ENCODE results near the gene IFNL1.
A peak's percentile ranks its signal among the peaks of the same experiment; 100 is the strongest.
"Not testable (repeated sequence)": the region's sequence is repeated elsewhere in the genome, so short reads cannot be mapped to it uniquely, and the experiment has no call there.

Gene IFNL1

DNA sequence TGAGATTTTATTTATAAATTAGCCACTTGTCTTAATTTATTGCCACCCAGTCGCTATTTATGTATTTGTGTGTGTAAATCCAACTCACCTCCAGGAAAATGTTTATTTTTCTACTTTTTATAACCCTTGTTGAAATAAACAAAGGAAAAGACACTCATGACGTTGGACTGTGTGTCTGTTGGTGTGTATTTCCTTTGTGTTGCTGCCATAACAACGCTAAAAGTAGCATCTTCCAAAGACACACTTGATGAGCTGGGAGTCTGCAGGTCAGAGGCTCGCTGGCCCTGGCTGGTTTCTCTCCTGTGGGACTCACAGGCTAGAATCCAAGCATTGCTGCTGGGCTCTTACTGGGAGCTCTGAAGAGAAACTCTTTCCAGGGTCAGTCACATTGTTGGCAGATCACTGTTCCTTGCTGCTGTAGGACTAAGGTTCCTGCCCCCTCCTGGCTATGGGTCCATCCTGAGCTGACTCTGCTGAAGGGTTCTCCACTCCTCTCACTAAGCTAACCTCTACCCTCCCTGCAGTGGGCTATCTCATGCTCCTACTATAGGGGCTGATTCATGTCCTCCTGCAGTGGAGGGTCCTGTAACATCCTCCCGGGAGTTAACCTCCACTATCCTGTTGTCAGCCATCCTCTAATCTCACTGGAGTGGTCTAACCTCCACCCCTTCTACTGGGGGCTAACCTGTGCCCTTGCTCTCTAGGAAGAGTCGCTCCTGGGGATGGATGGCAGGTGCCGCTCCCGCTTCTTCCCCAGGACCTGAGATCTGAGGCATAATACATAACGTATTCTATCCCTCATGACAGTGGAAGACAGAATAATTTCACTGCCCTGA, 26.0 kb upstream of the IFNL1 start:
- DNase-seq, result no peak

DNA sequence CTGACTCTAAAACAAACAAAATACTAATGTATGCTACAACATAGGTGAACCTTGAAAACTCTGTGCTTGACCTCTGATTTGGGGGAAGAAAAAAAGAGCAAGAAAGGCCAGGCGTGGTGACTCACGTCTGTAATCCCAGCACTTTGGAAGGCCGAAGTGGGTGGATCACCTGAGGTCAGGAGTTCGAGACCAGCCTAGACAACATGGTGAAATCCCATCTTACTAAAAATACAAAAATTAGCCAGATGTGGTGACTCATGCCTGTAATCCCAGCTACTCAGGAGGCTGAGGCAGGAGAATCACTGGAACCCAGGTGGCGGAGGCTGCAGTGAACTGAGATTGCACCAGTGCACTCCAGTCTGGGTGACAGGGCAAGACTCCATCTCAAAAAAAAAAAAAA, 22.3 kb upstream of the IFNL1 start:
- DNase-seq, result not testable (repeated sequence)

DNA sequence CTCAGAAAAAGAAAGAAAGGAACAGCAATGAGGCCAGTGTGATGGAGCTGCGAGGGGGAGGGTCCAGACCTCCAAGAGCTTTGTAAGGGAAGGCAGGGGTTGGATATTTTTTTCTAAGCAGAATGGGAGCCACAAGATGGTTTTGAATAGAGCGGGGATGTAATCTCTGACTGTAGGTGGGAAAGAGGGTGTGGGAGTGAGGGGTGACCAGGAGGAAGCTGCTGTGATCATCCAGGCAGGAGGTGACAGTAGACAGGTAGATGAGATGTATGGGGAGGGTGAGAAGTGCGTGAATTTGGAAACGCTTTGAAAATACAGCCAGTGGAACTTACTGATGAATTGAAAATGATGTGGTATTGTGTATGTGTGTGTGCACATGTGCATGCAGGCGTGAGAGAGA, 20.6 kb upstream of the IFNL1 start:
- DNase-seq, result no peak

DNA sequence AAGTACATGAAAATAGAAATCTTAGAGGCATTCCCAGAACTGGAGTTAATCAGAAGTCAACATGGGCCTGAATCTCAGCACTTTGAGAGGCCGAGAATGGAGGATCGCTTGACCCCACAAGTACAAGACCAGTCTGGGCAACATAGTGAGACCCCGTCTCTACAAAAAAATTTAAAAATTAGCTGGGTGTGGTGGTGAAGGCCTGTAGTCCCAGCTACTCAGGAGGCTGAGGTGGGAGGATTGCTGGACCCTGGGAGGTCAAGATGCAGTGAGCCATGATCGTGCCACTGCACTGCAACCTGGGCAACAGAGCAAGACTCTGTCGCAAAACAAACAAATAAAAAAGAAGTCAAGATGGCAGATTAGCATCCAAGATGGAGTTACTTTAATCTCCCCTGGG, 19.5 kb upstream of the IFNL1 start:
- no peak for DNase-seq

DNA sequence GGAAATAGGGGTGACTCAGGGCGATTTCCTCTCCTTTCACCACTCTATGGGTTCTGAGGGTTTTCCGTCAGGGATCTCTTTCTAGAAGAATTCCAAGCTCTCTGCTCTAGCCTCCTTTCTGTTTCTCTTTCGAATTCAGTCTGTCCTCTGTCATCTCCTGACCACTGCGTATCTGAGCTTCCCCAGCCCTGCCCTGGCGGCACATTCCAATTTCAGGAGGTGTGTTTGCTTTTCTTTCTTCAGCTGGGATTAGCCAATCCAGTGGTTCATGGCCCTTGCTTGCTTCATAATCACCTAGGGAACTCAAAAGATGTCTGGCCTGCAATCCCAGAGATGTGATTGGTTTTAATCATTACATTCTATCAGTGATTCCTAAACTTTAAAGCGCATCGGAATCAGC, 18.6 kb upstream of the IFNL1 start:
- no peak for DNase-seq

DNA sequence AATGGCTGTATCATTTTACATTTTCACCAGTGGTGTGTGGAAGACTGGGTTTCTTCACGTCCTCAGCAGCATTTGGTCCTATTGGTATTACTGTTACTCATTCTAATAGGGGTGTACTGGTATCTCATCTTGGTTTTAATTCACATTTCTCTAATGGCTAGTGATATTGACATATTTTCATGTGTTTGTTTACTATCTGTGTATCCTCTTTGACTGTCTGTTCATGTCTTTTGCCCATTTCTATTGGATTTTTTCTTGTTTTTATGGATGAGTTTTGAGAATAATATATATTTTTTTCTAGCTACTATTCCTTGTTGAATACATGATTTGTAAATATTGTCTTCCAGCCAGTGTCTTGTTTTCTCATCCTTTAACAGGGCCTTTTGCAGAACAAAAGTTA, 14.2 kb upstream of the IFNL1 start:
- DNase-seq, result no peak

DNA sequence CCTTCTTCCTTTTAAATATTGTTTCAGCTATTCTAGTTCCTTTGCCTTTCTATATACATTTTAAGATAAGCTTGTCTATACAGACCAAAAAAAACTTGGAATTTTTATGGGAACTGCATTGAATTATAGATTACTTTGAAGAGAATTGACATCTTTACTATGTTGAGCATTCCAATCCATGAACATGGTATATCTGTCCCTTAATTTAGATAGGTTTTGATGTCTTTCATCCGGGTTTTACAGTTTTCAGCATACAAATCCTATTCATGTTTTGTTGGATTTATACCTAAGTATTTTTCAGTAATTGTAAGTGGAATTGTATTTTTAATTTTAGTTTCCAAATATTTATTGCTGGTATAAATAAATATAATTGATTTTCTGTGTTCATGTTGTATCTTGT, 12.2 kb upstream of the IFNL1 start:
- no peak for DNase-seq

DNA sequence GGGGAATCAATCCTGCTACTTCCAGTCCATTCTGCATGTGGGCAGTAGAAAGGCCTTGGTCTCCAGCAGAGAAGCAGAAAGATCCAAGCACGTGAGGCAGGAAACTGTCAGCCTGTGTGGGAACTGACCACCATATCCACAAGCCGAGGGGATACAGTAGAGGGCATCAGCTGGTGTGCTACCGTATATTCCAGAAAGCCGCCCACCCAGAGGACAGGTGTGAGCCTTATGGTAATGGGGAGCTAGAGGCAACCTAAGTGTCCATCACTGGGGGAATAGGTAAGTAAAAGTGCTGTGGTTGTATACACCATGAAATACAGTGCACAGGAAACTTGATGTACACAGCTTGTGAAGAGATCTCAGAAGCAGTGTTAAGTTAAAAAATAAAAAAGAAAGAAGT, 2.8 kb upstream of the IFNL1 start:
- DNase-seq, result no peak

DNA sequence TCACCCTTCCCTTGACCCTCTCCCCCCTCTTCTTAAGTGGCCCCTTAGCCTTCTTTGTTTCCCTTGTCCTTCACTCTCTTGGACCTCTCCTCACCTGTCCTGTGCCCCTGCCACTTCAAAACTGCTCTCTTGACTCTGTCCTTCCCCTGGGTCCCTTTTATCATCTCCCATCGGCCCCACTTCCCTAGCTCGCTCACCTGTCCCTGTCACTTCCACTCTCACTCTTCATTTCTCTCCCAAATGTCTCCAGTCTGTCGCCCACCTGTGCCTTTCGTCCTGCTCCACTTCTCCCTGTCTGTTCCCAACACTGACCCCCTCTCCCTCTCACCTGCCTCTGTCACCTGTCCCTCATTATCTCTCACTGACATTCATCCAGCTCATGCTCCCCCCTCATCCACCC, 699 bp downstream of the IFNL1 start:
- no peak for DNase-seq

DNA sequence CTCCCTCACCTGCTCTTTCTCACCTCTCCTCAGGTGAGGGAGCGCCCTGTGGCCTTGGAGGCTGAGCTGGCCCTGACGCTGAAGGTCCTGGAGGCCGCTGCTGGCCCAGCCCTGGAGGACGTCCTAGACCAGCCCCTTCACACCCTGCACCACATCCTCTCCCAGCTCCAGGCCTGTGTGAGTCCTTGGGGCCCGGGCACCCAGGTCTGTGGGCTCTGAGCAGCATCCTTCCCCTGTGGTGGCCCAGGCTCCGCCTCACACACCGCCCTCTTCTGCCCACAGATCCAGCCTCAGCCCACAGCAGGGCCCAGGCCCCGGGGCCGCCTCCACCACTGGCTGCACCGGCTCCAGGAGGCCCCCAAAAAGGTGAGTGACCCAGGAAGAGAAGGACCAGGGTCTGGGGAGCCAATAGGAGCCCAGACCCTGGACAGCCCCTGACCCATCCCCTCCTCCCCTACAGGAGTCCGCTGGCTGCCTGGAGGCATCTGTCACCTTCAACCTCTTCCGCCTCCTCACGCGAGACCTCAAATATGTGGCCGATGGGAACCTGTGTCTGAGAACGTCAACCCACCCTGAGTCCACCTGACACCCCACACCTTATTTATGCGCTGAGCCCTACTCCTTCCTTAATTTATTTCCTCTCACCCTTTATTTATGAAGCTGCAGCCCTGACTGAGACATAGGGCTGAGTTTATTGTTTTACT, 1.9 kb downstream of the IFNL1 start:
- no peak for DNase-seq

DNA sequence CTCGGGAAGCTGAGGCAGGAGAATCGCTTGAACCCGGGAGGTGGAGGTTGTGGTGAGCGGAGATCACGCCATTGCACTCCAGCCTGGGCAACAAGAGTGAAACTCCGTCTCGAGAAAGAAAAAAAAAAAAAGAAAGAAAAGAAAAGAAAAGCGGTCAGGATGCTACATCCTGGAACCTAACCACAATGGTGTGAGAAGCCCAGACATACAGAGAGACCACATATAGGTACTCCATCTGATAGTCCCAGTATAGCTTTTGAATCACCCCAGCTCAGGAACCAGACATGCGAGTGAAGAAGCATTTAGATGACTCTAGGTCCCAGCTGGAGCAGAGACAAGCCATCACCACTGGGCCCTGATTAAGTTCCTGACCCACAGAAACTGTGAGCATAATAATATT, 3.2 kb downstream of the IFNL1 start:
- no peak for DNase-seq

DNA sequence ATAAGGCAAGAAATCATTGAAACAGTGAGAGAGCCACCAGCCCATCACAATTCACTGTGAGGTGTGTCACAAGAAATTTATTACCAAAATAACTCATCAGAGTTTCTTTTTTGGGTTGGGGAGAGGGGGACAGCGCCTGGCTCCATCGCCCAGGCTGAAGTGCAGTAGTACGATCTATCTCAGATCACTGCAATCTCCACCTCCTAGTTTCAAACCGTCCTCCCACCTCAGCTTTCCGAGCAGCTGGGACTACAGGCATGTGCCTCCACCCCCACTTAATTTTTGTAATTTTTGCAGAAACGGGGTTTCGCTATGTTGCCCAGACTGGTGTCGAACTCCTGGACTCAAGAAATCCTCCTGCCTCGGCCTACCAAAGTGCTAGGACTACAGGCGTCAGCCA, 3.6 kb downstream of the IFNL1 start:
- DNase-seq, result no peak

DNA sequence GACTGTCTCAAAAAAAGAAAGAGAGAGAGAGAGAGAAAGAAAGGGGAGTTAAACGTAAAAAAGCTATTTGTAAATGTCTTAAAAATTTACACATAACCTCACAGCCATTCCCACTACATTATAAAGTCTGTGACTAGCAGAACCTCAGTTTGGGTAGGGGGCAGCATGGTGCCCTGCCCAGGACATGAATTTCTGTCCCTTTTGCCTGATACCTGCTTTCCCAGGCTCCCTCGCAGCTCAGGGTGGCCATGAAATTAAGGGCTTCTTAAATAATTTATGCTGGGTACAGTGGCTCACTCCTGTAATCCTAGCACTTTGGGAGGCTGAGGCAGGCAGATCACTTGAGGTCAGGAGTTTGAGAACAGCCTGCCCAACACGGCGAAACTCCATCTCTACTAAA, 4.8 kb downstream of the IFNL1 start:
- DNase-seq, result no peak

DNA sequence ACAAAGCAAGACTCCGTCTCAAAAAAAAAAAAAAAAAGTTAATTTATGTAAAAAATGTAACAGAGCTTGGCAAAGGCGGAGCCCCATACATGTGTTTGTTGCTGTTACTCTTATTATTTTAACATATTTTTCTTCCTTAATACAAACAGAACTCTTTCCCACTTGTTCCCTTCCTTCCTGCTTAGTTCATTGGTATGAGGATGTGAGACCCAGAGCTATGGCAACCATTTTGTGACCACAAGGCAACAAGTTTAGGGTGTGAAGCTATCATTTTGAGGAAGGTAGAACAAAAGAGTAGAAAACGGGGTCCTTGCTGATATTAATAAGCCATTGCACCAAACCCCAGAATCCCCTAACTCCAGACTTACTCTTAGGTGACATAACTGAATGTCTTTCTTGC, 5.4 kb downstream of the IFNL1 start:
- DNase-seq, result no peak

DNA sequence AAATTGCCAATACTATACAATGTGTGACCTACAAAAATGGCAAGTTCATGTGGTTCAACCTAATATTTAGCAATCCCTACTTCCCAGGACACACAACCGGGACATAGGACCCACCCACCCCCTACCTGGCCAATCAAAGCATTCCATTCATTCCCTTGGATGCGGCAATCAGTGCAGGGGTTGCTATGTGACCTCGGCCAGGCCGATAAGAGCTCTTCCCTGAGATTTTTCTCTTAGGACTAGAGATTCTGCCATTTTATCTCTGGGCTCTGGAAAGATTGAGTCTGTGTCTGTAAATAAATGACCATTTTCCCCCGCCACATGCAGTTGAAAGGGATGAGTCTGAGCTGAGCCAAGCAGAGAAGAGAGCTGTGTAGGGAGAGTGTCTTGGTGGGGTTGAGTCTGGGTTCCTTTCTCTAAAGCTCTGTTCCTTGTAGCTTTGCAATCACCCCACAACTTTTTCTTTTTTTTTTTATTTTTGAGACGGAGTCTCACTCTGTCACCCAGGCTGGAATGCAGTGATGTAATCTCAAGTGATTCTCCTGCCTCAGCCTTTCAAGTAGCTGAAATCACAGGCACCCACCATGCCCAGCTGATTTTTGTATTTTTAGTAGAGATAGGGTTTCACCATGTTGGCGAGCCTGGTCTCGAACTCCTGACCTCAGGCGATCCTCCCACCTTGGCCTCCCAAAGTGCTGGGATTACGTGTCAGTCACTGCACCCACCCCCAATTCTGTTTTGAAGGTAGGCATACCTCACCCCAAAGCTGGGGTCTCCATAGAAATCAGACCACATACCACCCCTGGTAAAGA, 7.4 kb downstream of the IFNL1 start:
- DNase-seq, result no peak

DNA sequence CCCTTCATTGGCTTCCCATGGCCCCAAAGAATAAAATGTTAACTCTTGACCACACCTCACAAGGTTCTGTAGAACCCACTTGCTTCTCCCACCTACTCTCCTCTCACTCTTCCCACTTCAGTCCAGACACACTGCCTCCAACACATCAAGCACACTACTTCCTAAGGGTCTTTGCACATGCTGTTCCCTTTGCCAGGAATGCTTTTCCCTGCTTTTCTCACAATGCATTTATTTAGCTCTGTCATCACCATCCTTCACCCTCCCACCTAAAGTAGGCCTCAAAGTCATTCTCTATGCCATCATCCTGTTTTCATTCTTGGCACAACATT, 7.9 kb downstream of the IFNL1 start:
- no peak for DNase-seq

DNA sequence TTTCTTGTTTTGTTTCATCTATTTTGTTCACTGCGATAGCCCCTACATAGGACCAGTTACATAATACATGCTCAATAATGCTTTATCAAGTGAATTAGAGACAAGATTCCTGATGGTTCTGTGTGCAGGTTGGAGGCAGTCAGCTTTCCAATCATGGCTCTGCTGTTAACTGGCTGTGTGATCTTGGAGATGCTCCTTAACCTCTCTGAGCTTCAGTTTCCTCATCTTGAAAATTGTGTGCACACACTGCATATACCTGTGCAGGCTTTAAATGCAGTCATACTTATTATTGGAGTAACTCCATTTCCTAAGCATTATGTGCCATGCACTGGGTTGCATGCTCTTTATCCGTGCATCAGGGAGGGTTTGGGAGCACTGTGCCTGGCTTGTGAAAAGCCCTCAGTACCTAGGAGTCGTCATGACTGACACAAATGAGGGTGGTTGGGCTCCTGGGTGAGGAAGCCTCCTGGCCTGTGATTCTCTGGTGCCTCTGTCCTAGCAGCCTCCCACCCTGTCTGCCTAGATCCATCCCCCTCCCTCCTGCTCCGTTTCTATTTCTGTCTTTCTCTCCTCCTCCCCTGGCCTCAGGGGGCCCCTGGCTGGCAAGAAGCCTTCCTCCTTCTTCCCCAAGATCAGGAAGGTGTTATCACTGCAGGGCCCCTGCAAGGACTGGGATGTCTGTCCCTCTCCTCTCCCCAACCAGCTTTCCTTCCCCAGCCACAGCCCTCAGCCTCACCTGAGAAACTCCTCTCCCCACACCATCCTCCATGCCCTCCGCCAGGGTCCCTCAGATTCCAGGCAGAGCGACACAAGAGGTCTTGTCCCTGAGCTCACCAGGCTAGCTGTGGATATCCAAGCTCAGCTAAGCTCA, 8.7 kb downstream of the IFNL1 start:
- no peak for DNase-seq

DNA sequence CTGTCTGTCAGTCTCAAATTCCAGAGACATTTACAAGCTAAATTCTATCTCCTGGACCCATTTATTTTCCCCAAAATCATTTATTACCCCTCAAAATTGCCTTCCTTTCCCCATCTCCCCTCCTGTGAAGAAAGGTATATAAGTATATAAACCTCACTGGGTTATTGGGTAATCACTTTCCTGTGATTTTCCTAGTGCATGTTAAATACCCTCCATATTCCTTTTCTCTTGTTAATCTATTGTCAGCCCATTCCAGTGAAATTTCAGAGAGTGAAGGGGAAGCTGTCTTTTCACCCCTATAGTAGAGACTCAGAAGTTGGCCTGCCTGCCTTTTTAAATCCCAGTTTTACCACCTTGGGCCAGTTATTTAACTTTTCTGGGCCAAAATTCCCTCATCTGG, 9.9 kb downstream of the IFNL1 start:
- DNase-seq, result no peak

DNA sequence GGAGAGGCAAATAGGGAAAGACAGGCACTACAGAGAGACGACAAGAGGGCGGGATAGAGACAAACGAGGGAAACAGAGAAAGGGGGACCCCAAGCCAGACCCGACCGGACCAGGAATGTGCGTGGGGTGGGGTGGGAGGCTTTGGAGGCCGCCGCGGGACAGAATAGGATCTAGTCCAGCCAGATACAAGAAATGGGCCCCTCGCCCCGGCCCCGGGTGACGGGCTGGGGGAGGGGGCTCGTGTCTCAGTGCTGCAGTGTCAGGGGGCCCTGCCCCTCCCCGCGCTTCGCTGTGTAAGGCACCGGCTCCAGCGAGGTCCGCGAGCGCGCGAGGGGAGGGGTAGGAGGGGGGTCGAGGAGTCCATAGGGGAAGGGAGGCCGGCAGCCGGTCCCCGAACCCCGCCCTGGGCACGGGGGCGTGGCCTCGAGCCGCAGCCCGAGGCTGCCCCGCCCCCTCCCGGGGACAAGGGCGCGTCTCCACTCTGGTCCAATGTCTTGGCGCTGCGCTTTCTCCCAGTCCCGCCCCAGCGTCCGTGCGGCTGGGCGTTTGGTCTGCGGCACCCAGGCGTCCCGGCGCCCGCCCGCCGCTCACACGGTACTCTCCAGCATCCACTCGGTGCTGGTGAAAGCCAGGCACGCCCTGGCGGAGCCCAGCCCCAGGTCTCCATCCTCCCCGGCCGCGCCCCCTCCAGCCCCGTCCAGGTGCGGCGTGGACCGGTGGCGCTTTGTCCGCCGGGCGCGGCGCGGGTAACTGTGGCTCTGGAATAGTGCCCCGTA, 11.0 kb downstream of the IFNL1 start:
- DNase-seq, result peak; percentile 29

DNA sequence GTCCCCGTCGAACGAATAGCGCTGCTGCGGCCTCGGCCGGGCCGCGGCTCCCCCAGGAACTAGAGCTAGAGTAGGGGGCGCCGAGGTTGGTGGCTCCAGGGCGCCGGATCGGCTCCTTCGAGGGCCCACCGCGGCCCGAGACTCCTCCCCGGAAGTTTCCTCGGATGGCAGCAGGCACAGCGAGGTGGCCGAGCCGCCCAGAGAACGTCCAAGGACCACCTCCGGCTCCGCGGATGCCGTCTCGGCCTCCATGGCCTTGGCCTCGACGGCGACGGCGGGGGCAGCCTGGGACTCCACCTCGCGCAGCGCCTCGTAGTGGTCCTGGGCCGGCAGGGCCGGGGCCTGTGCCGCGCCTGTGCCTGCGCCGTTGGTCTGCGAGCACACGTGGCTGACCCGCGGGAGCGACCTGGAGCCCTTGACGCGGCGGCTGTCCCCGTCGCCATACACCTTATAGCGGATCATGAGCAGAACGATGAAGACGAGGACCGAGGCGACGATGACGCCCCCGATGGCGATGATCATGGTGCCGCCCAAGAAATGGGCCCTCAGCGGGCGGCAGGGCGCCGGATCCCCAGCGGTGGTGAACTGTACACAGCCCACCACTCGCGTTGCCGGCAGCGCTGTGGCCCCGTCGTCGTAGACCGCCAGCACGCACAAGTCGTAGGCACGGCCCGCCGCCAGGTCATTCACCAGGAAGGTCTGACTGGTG, 11.8 kb downstream of the IFNL1 start:
- no peak for DNase-seq

DNA sequence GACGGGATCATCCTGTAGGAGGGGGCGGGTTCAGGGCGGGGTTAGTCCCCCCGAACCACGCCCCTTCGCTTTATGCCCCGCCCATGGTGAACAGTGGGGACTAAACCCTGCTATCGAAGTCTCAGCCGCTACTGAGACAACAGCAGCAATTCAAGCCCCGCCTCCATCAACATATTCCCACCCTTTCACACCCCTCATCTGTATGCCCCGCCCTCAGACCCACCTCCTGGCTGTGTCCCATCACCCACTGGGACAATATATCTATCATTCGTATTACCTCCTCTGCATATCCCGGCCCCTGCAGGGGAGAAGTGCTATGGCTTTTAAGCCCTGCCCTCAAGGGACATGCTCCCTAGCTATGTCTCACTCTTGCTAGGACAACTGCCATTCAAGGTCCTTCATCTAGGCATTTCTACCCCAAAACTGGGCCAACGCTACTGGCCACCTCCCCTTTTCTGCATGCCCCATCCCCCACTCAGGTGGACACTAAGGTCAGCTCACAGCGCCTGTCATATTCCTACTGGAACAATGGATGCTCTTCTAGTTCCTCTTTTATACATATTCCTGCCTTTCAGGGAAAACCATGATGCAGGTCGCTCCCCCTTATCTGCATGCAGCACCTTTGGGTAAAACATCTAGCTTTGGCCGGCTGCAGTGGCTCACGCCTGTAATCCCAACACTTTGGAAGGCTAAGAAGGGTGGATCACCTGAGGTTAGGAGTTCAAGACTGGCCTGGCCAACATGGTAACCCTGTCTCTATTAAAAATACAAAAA, 12.5 kb downstream of the IFNL1 start:
- DNase-seq, result peak; percentile 41

Data from NCI-H526 treated with DMSO at 0.1 percent for 48 hours (cell line).